ENCODE measurements around the gene SPTBN4.
"Not testable (repeated sequence)": the region's sequence is repeated elsewhere in the genome, so short reads cannot be mapped to it uniquely, and the experiment has no call there.

The SPTBN4 gene

DNA sequence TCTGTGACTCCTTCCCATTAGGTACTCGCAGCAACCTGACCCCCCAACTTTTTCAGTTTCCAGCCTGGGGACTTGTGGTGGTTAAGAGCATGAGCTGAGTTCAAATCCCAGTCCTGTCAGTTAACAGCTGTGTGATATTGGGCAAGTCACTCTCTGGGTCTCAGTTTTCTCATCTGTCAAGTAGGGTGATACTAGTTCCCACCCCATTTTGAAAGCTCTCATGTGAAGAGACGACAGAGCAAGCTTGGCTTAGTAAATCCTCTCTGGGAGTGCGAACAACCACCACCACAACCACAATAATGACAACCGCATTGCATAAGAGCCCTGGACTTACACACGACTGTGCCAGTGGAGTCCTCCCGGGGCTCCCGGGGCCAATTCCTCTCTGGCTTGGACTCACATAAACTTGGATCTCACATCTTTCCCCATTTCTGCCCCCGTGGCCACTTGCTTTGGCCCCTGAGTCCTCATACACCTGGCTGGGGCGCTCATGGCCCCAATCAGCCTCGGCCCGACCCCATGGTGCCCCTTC, 1.7 kb upstream of the SPTBN4 start:
- peak in 3 of 14 donors; percentile 34 to 60 (median 51) for DNase-seq

DNA sequence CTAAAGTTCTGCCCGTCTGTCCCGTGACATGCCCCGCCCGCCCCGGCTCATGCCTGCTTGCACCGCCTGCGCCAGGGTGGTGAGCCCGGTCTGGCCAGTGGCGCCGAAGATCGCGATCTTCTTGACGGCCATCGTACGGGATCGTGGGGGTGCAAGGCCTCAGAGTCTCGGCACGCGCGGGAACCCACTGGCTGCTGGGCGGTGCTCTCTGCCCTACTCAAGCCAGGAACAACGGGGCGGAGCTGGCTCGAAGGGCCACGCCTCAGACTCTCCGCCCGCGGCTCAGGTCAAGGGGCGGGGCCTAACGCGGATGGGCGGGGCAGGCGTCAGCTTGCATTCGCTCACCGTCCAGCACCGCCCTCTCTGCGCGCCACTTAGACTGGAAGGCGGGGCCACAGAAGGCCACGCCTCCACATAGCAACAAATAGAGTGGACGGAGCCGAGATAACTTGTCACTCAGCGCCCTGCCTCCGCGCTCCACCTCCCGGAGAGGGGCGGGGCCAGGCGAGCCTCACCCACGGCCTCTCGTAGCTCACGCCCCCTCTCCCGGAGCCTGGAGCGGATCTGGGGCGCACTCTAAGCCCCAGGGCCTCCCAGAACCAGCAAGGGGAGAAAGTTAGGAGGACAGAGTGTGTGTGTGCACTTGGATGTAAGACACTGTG, 1.1 kb upstream of the SPTBN4 start, which contains the start of gene BLVRB:
TSS of gene BLVRB (minus strand) at position 189 of the 662 bp plus-strand sequence. CDS start at position 132, 57 bp downstream.
- DNase-seq: peak; percentile 73 to 99 (median 97)

DNA sequence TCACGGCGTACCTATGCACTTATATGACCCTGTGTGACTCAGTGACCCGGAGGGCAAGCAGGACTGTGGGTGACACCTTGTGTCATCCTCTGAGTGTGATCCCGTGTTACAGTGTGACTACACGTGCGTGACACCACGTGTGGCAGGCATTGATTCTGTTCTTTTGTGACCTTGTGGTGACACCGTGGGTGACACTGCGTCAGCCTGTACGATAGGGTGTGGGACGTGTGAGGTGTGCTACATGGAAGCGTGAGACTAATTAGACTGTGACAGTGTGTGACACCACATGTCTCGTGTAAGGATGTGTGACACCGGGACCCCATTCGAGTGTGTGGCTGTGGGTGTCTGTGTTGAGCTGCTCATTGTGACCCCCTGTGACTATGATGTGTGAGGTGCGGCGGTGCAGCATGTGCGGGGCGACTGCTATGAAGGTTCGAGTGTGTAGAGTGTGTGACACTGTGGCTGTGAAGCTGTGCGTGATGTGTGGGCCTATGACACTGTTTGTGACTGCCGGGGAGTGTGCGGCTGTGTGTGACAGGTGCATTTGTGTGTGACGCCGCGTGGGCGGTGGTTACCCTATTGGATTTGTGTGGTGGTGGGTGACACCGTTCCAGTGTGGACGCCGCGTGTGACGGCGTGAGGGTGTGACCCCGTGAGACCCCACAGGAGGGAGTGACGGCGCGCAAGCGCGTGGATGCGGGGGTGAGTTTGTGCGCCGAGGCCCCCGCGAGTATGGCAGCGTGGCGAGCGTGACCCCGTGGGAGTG, 399 bp upstream of the SPTBN4 start:
- peak in 8 of 14 donors; percentile 30 to 59 (median 46) for DNase-seq

DNA sequence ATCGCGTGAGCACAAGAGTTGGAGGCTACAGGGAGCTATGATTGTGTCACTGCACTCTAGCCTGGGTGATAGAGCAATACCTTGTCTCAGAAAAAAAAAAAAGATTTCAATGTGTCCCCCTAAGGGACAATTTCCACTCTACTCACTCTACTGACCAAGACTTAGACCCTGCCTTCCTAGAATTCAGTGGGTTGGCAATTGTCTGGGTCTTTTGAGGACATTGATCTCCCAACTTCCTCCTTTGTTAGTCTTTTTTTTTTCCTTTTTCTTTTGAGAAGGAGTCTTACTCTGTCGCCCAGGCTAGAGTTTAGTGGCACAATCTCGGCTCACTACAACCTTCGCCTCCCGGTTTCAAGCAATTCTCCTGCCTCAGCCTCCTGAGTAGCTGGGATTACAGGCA, 2.2 kb downstream of the SPTBN4 start:
- DNase-seq: no peak

DNA sequence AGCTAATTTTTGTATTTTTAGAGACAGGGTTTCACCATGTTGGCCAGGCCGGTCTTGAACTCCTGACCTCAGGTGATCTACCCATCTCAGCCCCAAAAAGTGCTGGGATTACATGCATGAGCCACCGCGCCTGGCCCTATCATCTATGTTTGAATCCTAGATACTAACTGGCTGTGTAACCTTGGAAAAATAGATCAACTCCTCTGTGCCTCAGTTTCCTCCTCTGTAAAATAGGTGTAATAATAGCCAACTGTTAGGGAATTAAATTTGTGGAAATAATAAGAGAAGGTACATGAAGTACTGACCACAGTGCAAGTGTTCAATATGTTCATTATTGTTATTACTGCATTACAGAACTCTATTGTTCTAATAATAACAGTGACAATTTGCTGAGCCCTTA, 4.3 kb downstream of the SPTBN4 start:
- DNase-seq: no peak

DNA sequence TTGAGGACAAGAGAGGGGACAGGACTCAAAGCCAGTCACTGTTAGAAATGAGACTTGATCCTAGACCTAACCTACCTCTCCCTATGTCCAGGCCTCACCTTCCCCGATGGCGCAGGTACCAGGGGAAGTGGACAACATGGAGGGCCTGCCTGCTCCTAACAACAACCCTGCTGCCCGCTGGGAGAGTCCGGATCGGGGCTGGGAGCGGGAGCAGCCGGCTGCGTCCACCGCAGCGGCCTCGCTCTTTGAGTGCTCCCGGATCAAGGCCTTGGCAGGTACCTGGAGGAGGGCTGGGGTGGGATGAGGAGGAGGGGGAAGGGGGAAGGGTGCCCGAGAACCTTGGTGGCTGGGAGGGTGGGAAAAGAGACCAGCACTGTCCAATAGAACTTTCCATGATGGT, 5.7 kb downstream of the SPTBN4 start:
- DNase-seq: no peak

DNA sequence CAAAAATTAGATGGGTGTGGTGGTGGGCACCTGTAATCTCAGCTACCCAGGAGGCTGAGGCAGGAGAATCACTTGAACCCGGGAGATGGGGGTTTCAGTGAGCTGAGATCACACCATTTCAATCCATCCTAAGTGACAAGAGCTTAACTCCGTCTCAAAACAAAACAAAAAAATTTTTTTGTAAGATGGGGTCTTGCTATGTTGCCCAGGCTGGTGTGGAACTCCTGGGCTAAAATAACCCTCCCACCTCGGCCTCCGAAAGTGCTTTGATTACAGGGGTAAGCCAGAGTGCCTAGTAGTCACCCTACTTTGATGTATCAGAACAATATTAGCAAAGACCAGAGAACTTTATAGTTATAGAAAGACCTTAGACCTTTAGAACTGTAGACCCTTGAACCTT, 7.9 kb downstream of the SPTBN4 start:
- DNase-seq: no peak

DNA sequence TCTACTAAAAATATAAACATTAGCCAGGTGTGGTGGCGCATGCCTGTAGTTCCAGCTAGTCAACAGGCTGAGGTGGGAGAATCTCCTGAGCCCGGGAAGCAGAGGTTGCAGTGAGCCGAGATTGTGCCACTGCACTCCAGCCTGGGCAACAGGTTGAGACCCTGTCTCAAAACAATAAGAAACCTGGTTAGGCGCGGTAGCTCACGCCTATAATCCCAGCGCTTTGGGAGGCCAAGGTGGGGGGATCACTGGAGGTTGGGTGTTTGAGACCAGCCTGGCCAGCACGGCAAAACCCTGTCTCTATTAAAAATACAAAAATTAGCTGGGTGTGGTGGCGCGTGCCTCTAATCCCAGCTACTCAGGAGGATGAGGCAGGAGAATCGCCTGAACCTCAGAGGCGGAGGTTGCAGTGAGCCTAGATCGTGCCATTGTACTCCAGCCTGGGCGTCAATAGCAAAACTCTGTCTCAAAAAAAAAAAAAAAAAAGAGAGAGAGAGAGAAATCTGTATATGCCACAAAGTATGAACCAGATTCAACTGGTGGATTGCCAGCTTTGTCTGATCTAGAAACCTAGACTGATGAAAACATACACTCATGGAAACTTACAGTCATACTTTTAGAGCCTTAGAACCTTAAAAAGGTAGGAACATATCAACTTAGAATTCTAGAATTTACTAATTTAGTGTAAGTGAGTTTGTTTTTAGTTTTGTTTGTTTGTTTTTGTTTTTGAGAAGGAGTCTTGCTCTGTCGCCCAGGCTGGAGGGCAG, 9.3 kb downstream of the SPTBN4 start:
- not testable (repeated sequence) for DNase-seq

DNA sequence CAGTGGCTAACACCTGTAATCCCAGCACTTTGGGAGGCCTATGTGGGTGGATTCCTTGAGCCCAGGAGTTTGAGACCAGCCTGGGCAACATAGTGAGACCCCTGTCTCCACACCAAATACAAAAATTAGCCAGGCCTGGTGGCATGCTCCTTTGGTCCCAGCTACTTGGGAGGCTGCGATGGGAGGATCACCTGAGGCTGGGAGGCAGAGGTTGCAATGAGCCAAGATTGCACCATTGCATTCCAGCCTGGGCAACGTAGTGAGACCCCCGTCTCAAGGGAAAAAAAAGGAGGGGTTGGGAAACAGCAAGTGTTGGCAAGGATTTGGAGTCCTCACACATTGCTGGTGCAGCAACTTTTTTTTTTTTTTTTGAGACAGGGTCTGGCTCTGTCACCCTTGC, 19.2 kb downstream of the SPTBN4 start:
- no peak for DNase-seq

DNA sequence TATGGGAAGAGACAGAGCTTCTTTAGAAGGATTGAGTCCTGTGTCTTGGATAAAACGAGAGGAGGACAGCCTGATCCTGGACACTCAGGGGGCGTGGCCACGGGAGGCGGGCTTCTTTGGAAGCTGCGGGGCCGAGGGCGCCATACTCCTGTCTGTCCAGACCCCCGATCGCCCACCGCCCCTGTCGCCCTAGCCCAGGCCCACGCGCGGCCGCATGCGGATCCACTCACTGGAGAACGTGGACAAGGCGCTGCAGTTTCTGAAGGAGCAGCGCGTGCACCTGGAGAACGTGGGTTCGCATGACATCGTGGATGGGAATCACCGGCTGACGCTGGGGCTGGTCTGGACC, 23.1 kb downstream of the SPTBN4 start:
- no peak for DNase-seq

DNA sequence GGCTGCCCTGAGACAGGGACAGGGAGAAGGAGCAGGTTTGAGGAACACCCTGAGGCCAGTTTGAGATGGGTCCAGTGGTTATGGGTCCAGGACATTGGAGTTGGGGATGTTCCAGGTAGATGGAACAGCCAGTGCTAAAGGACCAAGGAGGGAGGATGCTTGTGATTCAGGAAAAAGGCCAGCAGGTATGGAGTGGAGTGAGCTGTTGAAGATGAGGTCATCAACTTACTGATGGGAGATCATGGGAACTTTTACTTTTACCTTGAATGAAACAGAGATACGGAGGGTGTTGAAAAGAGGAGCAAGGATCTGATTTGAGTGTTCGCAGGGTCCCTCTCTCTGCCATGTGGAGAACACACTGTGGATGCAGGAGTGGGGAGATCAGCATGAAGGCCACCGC, 25.5 kb downstream of the SPTBN4 start:
- DNase-seq: no peak

DNA sequence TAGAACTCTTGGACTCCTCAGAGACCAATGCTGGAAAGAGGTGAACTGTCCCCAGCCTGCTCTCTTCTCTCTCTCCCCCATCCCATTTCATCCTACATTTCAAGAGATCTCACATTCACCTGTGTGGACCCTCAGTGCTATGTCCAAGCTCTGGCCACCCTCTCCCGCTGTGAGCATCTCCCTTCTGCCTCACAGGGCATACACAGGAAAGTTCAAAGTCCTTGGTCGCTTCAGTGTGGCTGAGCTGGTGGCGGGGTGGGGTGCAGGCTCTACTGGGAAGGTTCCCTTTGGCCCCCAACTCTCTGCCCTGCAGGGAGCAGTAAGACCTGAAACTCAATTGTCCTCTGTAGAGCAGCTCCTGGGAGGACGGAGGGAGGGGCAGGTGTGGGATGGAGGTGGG, 27.0 kb downstream of the SPTBN4 start:
- DNase-seq: no peak

DNA sequence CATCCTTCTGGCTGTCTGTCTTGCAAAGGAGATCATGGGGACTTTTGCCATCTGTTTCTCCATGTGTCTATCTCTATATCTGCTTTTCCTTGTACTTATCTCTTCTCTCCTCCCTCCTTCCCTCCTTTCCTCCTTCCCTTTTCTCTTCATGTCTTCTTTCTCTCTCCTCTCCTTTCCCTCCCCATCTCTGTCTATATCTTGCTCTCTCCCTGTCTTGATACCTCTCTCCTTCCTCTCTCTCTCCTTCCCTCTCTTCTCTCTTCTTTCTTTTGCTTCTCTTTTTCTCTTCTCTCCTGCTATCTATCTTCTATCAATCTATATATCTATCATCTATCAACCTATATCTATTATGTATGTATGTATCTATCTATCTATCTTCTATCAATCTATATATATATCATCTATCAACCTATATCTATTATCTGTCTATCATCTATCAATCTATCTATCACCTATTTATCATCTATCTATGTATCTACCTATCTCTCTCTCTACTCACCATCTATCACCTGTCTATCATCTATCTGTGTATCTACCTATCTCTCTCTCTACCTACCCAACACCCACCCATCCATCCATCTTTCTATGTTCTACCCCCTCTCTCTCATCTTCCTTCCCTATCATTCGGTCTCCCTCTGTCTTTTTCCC, 27.5 kb downstream of the SPTBN4 start:
- DNase-seq: no peak

DNA sequence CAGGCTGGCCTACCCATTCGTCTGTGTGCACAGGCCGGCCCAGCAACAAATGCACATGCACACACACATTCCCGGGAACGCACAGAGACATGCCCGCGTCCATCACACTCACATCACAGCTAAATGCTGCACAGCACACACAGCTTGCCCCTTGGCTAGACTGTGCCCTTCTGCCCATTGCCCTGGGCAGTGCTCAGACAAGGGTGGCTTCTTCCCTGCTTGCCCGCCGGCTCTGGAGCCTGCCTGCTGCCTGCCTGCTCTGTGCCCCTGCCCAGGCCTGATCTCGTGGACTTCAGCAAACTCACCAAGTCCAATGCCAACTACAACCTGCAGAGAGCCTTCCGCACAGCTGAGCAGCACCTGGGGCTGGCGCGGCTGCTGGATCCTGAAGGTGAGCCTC, 30.4 kb downstream of the SPTBN4 start:
- no peak for DNase-seq

DNA sequence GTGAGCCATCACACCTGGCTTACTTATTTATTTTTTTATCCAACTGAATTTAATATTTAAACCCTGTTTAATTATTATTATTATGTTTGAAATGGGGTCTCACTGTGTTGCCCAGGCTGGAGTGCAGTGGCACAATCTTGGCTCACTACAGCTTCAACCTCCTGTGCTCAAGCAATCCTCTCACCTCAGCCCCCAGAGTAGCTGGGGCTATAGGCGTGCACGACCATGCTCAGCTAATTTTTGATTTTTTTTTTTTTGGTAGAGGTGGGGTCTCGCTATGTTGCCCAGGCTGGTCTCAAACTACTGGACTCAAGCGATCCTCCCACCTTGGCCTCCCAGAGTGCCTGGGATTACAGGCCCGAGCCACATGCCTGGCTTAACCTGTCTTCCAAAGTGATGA, 32.5 kb downstream of the SPTBN4 start:
- no peak for DNase-seq

DNA sequence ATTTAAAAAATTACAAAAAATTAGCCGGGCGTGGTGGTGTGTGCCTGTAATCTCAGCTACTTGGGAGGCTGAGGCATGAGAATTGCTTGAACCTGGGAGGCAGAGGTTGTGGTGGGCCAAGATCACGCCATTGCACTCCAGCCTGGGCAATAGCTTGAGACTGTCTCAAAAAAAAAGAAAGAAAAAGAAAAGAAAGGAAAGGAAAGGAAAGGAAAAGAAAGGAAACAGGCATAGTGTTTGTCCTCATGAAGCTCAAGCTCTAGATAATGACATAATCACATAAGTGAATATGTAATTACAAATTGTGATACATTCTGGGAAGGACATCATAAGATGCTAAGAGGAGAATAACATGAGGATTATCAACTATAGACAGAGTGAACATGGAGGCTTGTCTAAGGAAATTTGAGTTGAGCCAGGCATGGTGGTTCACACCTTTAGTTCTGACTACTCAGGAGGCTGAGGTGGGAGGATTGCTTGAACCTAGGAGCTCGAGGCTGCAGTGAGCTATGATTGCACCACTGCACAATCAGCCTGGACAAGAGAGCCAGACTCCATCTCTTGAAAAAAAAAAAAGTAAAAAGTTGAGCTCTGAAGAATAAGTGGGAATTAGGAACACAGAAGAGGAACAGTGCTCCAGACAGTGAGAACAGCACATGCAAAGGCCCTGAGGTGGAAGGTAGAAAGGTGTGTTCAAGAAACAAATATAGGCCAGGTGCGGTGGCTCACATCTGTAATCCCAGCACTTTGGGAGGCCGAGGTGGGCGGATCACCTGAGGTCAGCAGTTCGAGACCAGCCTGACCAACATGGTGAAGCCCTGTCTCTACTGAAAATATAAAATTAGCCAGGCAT, 34.1 kb downstream of the SPTBN4 start:
- not testable (repeated sequence) for DNase-seq

DNA sequence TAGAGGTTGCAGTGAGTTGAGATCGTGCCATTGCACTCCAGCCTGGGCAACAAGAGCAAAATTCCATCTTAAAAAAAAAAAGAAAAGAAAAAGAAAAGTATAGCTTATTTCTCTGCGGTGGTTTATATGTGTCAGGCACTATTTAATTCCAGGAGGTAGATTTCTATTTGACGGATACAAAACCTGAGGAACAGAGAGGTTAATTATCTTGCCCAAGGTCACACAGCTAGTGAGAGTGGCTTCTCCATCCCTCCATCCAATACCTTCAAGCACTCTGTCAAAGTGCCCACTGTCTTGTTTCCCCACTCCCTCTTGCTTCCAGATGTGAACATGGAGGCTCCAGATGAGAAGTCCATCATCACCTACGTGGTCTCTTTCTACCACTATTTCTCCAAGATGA, 34.8 kb downstream of the SPTBN4 start:
- DNase-seq: no peak

DNA sequence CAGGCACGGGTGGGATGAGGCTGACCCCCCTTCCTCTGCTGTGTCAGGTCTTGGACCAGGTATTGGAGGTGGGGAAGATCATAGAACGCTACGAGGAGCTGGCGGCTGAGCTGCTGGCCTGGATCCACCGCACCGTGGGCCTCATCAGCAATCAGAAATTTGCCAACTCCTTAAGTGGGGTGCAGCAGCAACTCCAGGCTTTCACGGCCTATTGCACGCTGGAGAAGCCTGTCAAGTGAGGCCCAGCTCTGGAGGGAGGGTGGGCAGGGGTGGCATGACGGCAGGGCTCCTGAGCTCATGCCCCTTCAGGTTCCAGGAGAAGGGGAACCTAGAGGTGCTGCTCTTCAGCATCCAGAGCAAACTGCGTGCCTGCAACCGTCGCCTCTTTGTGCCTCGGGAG, 35.3 kb downstream of the SPTBN4 start:
- DNase-seq: no peak

DNA sequence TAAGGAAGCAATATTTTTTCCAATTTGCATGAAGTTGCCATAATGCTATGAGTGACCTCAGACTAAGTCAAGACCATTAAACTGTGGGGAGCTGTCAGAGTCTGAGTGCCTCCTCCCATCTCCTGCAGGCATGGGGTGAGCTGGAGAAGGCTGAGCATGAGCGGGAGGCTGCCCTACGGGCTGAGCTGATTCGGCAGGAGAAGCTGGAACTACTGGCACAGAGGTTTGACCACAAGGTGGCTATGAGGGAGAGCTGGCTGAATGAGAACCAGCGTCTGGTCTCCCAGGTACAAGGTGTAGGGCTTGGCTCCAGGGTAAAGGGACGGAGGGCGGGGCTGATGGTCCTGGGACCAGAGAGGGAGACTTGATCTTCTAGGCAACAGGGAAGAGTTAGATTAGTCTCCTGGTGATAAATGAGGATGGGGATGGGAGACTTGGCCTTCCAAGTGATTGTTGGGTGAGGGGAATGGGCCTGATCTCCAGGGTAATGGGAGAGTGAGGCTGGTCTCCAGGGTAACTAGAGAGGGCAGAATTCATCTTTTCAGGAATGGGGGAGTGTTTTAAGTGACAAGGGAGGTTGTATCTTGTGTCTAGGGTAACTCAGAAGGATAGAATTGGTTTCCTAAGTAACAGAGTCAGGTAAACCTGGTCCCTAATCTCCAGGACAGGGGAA, 36.0 kb downstream of the SPTBN4 start:
- DNase-seq: no peak

DNA sequence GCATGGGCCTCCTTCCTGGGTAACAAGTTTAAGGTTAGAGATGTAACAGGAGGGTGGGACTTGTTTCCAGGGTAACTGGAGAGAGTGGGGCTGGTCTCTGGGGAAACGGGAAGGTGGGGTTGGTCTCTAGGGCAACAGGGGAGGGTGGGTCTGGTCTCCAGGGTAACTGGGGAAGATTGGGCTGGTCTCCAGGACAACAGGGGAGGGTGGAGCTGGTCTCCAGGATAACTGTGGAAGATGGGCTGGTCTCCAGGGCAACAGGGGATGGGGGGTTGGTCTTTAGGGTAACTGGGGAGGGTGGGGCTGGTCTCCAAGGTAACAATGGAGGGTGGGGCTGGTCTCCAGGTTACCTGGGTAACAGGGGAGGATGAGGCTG, 36.5 kb downstream of the SPTBN4 start:
- DNase-seq: no peak

DNA sequence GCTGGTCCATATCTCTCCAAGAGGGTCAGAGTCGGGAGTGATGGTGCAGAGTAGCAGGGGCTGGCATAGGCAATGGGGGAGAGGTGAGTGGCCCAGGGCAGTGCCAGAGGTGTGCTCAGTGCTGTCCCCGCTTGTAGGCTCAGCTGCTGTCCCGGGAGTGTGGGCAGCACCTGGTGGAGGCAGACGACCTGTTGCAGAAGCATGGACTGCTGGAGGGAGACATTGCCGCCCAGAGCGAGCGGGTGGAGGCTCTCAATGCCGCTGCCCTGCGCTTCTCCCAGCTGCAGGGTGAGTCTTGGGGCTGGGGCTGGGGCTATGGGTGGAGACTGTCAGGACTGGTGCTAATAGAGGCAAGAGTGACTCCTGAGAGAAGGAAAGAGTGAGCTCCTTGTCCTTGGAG, 39.3 kb downstream of the SPTBN4 start:
- DNase-seq: no peak
